PFSK-1 (cell line): ENCODE results near the gene EPG5.

Experiments
- FOXP2 ChIP-seq: optimal IDR thresholded peaks from 2 replicates; pipeline ENCODE3; 2011; ENCODE audit warnings: borderline replicate concordance, control low read depth, inconsistent platforms; ENCODE audit not compliant: insufficient read depth; ENCODE audit errors: extremely low read length, extremely low read depth
- POLR2AphosphoS5 ChIP-seq: IDR thresholded peaks from 2 replicates; pipeline ENCODE4 v1.6.1; 2012; ENCODE audit warnings: low read depth, mild to moderate bottlenecking, control low read depth, low read length, moderate library complexity
- SIN3A ChIP-seq: IDR thresholded peaks from 2 replicates; pipeline ENCODE4 v1.6.1; 2012; ENCODE audit warnings: mild to moderate bottlenecking, low read length, moderate library complexity, borderline replicate concordance; ENCODE audit not compliant: insufficient read depth
- TAF1 ChIP-seq: IDR thresholded peaks from 2 replicates; pipeline ENCODE4 v1.6.1; 2012; ENCODE audit warnings: low read length, control low read depth, borderline replicate concordance; ENCODE audit not compliant: insufficient read depth
- TF ChIP-seq, protein P1 (sequence below), 2 experiments: IDR thresholded peaks; 2 replicates each; pipeline versions ENCODE4 v1.6.1 to v1.8.0; 2011 to 2012; ENCODE audit warnings: low read depth in 2 of 2, low read length in 2 of 2, control low read depth in 1 of 2, inconsistent platforms in 1 of 2, mild to moderate bottlenecking in 1 of 2, moderate library complexity in 1 of 2; ENCODE audit not compliant: insufficient read depth in 1 of 2

DNA sequence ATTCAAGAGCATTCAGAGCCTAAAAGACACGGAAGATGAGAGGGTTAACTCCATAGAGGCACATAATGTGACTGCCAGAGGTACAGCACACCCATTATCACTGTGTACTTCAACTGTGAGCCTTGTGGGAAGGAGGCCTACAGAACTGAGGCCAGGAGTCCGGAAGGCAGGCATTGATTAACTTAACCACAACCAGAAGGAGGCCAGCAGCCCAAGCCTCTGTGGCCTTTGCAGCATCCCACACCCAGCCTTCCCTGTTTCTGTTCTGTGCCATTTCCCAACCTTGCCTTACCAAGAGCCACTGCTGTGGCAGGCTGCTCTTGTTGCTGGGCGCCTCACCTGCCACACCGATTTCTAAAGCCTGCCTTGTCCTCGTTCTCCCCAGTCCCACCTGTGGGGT, 114.5 kb downstream of the EPG5 start:
- no peak for TF ChIP-seq POLR2AphosphoS5
- no peak for TF ChIP-seq TAF1
- TF ChIP-seq, protein P1, sequence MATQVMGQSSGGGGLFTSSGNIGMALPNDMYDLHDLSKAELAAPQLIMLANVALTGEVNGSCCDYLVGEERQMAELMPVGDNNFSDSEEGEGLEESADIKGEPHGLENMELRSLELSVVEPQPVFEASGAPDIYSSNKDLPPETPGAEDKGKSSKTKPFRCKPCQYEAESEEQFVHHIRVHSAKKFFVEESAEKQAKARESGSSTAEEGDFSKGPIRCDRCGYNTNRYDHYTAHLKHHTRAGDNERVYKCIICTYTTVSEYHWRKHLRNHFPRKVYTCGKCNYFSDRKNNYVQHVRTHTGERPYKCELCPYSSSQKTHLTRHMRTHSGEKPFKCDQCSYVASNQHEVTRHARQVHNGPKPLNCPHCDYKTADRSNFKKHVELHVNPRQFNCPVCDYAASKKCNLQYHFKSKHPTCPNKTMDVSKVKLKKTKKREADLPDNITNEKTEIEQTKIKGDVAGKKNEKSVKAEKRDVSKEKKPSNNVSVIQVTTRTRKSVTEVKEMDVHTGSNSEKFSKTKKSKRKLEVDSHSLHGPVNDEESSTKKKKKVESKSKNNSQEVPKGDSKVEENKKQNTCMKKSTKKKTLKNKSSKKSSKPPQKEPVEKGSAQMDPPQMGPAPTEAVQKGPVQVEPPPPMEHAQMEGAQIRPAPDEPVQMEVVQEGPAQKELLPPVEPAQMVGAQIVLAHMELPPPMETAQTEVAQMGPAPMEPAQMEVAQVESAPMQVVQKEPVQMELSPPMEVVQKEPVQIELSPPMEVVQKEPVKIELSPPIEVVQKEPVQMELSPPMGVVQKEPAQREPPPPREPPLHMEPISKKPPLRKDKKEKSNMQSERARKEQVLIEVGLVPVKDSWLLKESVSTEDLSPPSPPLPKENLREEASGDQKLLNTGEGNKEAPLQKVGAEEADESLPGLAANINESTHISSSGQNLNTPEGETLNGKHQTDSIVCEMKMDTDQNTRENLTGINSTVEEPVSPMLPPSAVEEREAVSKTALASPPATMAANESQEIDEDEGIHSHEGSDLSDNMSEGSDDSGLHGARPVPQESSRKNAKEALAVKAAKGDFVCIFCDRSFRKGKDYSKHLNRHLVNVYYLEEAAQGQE (IDR thresholded peaks at IDR 0.05; ENCODE audit: insufficient read depth in 1 of 2, low read depth in 2 of 2, low read length in 2 of 2) = no peak
- TF ChIP-seq SIN3A = no peak
- no peak for TF ChIP-seq FOXP2
